ENCODE data around the gene TBC1D22A. TPM values are rescaled to one million over a fixed set of nuclear protein-coding genes. Genes with fewer than 3 reads are reported as not detected.

The TBC1D22A gene
- total RNA-seq, 1 donor from 2014 or later: 10.6 TPM

DNA sequence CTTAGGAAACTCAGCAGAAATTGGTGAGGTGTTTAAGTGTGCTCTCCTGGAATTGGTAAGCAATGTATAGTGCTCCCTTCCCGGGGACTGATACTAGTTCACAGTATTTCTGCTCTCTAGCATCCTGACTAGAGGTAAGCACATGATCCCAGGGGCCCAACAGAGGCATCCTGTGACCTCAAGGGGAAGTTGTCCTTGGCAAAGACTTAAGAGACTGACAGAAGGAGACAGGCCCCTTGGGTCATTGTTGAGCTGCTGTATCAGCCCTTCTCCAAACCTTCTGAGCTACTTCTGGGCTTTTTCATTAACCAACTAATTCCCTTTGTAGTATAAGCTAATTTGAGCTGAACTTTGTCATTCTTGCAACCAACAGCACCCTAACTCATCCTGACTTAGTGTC lies 4.3 kb upstream of the TBC1D22A start:
- no peak overlapping the region for H3K4me3 ChIP-seq
- peaks cover 6% of the 10 kb centered on the region for H3K36me3 Mint-ChIP-seq
- no peak for DNase-seq (ENCODE audit: low spot score)
- H3K27ac ChIP-seq: no peak overlapping the region
- peaks cover 21% of the 10 kb centered on the region for H3F3A ChIP-seq (ENCODE audit: low read depth)
- no peaks in the 10 kb centered on the region for H3K27me3 ChIP-seq
- no peaks in the 10 kb centered on the region for H3K9me3 ChIP-seq (ENCODE audit: low read depth)
- H3K36me3 ChIP-seq: no peaks in the 10 kb centered on the region
- peaks cover 11% of the 10 kb centered on the region for H3K4me1 Mint-ChIP-seq
- no peak overlapping the region for H2AFZ ChIP-seq (replicated peaks)
- H3K9ac ChIP-seq: no peak overlapping the region
- peaks cover 11% of the 10 kb centered on the region for H3K27me3 Mint-ChIP-seq (ENCODE audit: insufficient read depth, low read depth)
- H3K4me2 ChIP-seq: no peak overlapping the region
- no peak for TF ChIP-seq EZH2phosphoT487 (IDR thresholded peaks at IDR 0.05)
- no peak for TF ChIP-seq EZH2 (IDR thresholded peaks at IDR 0.05)
- TF ChIP-seq, protein P1, sequence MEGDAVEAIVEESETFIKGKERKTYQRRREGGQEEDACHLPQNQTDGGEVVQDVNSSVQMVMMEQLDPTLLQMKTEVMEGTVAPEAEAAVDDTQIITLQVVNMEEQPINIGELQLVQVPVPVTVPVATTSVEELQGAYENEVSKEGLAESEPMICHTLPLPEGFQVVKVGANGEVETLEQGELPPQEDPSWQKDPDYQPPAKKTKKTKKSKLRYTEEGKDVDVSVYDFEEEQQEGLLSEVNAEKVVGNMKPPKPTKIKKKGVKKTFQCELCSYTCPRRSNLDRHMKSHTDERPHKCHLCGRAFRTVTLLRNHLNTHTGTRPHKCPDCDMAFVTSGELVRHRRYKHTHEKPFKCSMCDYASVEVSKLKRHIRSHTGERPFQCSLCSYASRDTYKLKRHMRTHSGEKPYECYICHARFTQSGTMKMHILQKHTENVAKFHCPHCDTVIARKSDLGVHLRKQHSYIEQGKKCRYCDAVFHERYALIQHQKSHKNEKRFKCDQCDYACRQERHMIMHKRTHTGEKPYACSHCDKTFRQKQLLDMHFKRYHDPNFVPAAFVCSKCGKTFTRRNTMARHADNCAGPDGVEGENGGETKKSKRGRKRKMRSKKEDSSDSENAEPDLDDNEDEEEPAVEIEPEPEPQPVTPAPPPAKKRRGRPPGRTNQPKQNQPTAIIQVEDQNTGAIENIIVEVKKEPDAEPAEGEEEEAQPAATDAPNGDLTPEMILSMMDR (IDR thresholded peaks at IDR 0.05): no peak
- no peak overlapping the region for H3K27ac Mint-ChIP-seq
- H3K9me3 Mint-ChIP-seq: peaks cover 11% of the 10 kb centered on the region
- peaks cover 6% of the 10 kb centered on the region for H4K20me1 ChIP-seq (ENCODE audit: low read depth)
- H3K4me3 Mint-ChIP-seq: no peak overlapping the region
- H3K4me1 ChIP-seq: peaks cover 8% of the 10 kb centered on the region
- peaks cover 23% of the 10 kb centered on the region for H3K79me2 ChIP-seq (ENCODE audit: low read depth)

DNA sequence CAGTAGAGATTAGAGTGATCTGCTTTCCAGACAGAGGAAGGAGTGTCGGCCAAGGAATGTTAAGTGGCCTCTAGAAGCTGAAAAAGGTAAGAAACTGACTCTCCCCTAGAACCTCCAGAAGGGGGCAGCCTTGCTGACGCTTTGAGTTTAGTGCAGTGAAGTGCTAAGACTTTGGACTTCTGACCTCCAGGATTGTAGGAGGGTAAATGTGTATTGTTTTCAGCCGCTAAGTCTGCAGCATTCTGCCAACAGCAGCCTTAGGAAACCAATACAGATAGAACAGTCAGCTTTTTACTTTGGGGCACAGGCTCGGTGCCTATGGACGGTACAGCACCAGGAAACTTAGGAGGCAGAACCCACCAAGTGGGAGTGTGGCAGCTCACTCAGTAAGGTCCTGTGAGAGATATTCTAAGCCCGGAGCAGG lies 3.6 kb upstream of the TBC1D22A start:
- no peak overlapping the region for H3K4me3 ChIP-seq
- H3K9me3 ChIP-seq (ENCODE audit: low read depth): no peaks in the 10 kb centered on the region
- no peak overlapping the region for H3K9ac ChIP-seq
- peaks cover 14% of the 10 kb centered on the region for H3K4me1 ChIP-seq
- peaks cover 6% of the 10 kb centered on the region for H4K20me1 ChIP-seq (ENCODE audit: low read depth)
- H3K9me3 Mint-ChIP-seq: peaks cover 11% of the 10 kb centered on the region
- no peak overlapping the region for H2AFZ ChIP-seq (replicated peaks)
- H3K79me2 ChIP-seq (ENCODE audit: low read depth): peaks cover 31% of the 10 kb centered on the region
- H3K27ac ChIP-seq: no peak overlapping the region
- peaks cover 6% of the 10 kb centered on the region for H3K36me3 Mint-ChIP-seq
- no peaks in the 10 kb centered on the region for H3K27me3 ChIP-seq
- peaks cover 21% of the 10 kb centered on the region for H3F3A ChIP-seq (ENCODE audit: low read depth)
- peak; percentile 72 for DNase-seq (ENCODE audit: low spot score)
- H3K27me3 Mint-ChIP-seq (ENCODE audit: insufficient read depth, low read depth): peaks cover 11% of the 10 kb centered on the region
- peaks cover 17% of the 10 kb centered on the region for H3K4me1 Mint-ChIP-seq
- no peak overlapping the region for H3K27ac Mint-ChIP-seq
- H3K4me2 ChIP-seq: no peak overlapping the region
- no peak for TF ChIP-seq EZH2phosphoT487 (IDR thresholded peaks at IDR 0.05)
- TF ChIP-seq, protein P1 (IDR thresholded peaks at IDR 0.05): peak; percentile 77
- H3K36me3 ChIP-seq: no peaks in the 10 kb centered on the region
- H3K4me3 Mint-ChIP-seq: no peak overlapping the region

DNA sequence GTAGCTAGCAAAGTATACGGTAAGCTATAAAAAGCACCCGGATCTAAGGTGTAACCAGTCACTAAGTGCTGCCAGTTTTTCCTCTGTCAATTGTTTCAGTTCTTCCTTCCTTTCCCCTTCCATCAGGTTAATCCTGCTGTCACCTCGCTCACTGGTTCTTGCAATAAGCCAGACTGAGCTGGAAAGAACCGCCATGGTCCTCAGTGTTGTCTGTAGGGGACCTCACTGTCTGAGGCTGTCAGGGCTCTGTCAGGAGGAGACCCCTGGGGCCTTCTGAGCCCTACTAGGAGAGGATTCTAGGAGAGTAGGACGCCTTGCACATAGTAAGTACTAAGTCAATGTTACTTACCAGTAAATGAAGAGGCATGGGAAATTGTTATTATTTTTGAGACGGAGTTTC lies 1.4 kb upstream of the TBC1D22A start:
- H3K27ac ChIP-seq: no peak overlapping the region
- H3K4me2 ChIP-seq: peak overlapping the region; percentile 91
- peak; percentile 26 for DNase-seq (ENCODE audit: low spot score)
- no peaks in the 10 kb centered on the region for H3K36me3 ChIP-seq
- peaks cover 6% of the 10 kb centered on the region for H4K20me1 ChIP-seq (ENCODE audit: low read depth)
- H3K4me3 Mint-ChIP-seq: peak overlapping the region; percentile 96
- peaks cover 49% of the 10 kb centered on the region for H3K79me2 ChIP-seq (ENCODE audit: low read depth)
- H3K4me1 Mint-ChIP-seq: peaks cover 21% of the 10 kb centered on the region
- no peaks in the 10 kb centered on the region for H3K9me3 ChIP-seq (ENCODE audit: low read depth)
- no peak overlapping the region for H2AFZ ChIP-seq (replicated peaks)
- TF ChIP-seq, protein P1 (IDR thresholded peaks at IDR 0.05): no peak
- no peak for TF ChIP-seq EZH2phosphoT487 (IDR thresholded peaks at IDR 0.05)
- no peaks in the 10 kb centered on the region for H3K27me3 ChIP-seq
- H3K27me3 Mint-ChIP-seq (ENCODE audit: insufficient read depth, low read depth): peaks cover 9% of the 10 kb centered on the region
- H3K27ac Mint-ChIP-seq: no peak overlapping the region
- peaks cover 5% of the 10 kb centered on the region for H3K36me3 Mint-ChIP-seq
- H3K9ac ChIP-seq: no peak overlapping the region
- H3K4me3 ChIP-seq: peak overlapping the region; percentile 96
- H3F3A ChIP-seq (ENCODE audit: low read depth): peaks cover 21% of the 10 kb centered on the region
- H3K9me3 Mint-ChIP-seq: peaks cover 7% of the 10 kb centered on the region
- peaks cover 14% of the 10 kb centered on the region for H3K4me1 ChIP-seq

All from neural progenitor cell (in vitro differentiated cells).